ENCODE results near the gene SIRT5.

The SIRT5 gene

DNA sequence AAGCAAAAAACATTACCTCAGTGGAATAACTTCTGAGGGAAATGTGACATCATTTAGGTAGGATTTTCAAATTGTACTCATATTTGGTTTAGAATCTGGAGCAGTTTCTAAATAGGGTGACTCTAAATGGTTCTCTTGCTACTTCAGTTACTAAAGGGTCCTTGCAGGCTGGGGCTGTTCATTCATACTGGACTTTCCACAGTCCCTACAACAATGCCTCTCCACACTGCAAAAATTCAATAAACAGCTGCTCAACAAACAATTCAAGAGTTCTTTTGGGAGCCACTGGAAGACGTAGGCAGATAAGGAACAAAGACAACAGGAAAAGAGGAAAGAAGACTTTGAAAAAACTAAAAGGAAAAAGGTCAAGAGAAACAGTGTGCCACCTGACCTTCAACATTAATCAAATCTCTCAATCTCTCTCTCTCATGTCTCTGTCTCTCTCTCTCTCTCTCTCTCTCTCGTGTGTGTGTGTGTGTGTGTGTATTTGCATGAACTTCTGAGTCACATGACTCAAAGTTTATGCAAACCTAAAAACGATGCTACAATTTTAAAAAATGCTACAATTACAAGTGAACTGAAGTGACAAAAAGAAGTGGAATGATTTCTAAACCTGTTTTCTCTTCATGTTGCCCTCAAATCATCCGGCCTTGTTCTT, 55.2 kb downstream of the SIRT5 start:
- TF ChIP-seq CTCF (IDR thresholded peaks at IDR 0.05; ENCODE audit: extremely low read depth, missing control alignments) = no peak

GRCh38 chr6:13630499-13630898, 56.1 kb downstream of the SIRT5 start:
- no peak for TF ChIP-seq CTCF (IDR thresholded peaks at IDR 0.05; ENCODE audit: extremely low read depth, missing control alignments)
- no peak for DNase-seq (ENCODE audit: low spot score)

More for the DNA sequence above, 55.2 kb downstream of the SIRT5 start:
- DNase-seq (ENCODE audit: low spot score) = no peak

DNA sequence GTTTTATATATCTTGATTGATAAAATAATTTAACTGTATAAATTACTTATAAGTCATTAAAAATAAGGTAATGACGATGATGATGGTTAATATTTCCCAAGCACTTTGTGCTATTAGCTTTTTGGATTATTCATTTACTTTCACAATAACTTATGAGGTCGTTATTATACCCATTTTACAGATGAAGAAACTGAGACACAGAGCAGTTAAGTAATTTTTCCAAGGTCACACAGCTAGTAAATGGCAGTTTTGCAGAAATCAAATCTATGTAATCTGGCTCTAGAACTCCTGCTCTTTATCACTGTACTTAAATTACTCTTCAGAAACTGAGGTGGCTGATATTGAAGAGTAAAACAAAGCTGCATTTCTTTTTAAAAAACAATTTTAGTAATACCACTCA, 58.9 kb downstream of the SIRT5 start:
- no peak for TF ChIP-seq CTCF (IDR thresholded peaks at IDR 0.05; ENCODE audit: extremely low read depth, missing control alignments)
- DNase-seq (ENCODE audit: low spot score) = no peak

- TF ChIP-seq CTCF (IDR thresholded peaks at IDR 0.05; ENCODE audit: extremely low read depth, missing control alignments) = no peak
- no peak for DNase-seq (ENCODE audit: low spot score)
Observed at GRCh38 chr6:13635948-13636658, 61.7 kb downstream of the SIRT5 start.

DNA sequence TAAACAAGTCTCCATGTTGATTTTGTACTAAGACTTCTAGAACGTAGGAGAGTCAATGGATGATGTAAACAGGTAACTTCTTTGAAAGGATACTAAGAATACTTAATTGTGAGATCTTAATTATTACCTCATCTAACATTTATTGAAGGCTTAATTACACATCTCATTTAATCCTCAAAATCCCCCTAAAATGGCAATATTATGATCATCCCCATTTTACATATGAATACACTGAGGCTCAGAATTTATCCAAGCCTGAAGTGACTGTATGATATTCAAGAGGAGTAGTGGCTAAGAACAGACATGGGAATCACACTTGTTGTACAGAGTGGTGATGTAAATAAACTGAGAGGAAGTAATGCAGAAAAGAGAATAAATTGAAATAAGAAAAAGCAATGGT, 63.6 kb downstream of the SIRT5 start:
- DNase-seq (ENCODE audit: low spot score) = no peak
- TF ChIP-seq CTCF (IDR thresholded peaks at IDR 0.05; ENCODE audit: extremely low read depth, missing control alignments) = no peak

DNA sequence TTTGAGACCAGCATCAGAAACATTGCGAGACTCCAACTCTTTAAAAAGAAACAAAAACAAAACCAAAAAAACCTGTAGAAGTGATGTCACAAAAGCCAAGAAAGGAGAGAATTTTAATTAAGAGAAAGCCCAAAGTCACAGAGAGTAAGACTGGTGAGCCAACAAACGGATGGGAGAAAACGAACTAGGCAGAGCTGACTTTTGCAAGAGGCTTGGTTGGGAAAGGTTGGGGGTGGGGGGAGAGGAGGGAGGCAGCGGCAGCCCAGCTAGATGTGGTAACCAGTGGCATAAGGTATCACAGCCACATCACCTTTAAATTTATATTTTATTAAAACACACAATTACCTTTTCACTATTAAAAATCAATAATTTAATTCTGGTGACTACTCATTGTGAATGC, 64.2 kb downstream of the SIRT5 start:
- no peak for DNase-seq (ENCODE audit: low spot score)
- no peak for TF ChIP-seq CTCF (IDR thresholded peaks at IDR 0.05; ENCODE audit: extremely low read depth, missing control alignments)

GRCh38 chr6:13641315-13641714, 66.9 kb downstream of the SIRT5 start:
- no peak for TF ChIP-seq CTCF (IDR thresholded peaks at IDR 0.05; ENCODE audit: extremely low read depth, missing control alignments)
- no peak for DNase-seq (ENCODE audit: low spot score)

Measured in GM20000 (cell line).